GM12872 (cell line): ENCODE results near the gene CKB.

Experiments used
- CTCF ChIP-seq: IDR thresholded peaks from 3 replicates; pipeline ENCODE4 v1.5.1; 2011; ENCODE audit warnings: low read depth, mild to moderate bottlenecking, low read length, moderate library complexity; ENCODE audit not compliant: insufficient read depth

Gene CKB

GRCh38 chr14:103543140-103543539 lies 20.5 kb upstream of the CKB start:
- TF ChIP-seq CTCF = no peak

- no peak for TF ChIP-seq CTCF
Observed at GRCh38 chr14:103542605-103543088, 20.0 kb upstream of the CKB start.

DNA sequence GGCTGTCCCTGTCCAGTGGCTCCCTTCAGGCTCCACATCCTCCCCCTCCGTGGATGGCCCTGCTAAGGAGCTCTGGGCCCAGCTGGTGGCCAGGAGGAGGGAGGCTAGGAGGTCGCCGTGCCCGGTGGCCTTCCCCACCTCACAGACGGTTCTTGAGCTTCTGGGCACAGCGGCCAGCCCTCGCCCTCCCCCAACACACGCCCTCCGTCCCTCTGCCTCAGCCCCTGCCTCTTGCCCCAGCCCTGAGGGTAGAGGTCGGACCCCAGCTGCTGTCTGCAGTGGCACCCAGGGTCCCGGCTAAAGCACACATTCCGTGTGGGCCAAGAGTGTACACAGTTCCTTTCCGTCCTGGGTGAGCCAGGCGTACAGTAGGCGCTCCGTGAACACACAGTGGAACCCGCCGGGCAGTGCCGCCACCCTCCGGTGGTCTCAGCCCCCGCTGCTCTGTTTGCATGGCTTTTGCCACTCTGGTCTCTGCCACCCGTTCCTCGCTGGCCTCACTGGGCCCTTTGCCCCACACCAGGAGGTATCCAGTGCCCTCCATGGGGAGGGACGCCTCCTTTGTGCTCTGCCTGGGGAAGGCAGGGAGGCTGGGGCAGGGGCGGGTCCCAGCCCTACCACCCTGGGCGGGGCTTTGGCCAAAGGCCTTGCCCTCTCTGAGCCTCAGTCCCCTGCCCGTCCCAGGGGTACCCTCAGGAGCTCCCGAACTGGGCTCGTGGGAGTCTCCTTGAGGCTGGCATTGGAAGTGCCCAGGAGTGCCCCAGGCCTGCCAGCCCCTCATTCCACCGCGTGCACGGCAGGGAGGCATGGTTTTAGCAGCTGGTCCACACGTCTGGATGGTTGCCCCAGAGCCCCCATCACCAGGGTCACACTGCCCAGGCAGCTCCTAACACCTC lies 19.3 kb upstream of the CKB start:
- TF ChIP-seq CTCF = no peak

GRCh38 chr14:103540821-103541708 lies 18.4 kb upstream of the CKB start:
- no peak for TF ChIP-seq CTCF

GRCh38 chr14:103539056-103539825 lies 16.6 kb upstream of the CKB start:
- no peak for TF ChIP-seq CTCF

DNA sequence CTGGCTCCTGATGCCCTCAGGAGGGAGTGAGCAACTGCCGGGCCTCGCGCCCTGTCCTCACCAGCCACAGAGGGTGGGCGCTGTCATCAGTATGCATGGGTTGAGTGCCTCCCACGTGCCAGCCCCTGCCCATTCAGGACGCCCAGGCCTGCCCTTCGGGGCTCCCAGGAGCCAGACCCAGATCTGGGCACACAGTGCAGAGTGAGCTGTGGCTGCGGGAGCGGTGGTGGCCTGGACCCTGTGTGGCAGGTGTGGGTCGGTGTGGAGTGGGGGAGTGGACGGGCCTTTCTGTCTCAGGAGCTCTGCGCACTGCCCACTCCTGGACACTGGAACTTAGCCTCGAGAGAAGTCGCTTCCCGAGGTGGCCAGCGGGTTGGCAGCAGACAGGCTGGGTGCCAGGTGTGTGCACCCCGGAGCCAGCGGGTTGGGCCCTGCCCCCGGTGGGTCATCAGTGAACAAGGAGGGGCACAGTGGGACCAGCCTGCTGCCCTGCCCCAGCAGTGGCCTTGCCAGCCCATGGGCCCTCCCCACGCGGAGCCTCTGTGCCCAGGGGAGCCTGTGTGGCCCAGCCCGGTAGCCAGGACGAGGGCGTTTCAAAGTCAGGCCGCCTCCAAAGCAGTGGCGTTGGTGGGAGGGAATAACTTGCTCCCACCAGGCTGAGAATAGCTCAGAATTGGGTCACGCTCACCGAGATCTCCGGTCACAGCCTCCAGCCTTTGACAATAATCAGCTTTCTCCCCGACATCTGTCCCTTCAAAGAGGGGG lies 15.8 kb upstream of the CKB start:
- TF ChIP-seq CTCF = no peak
